ENCODE data around the gene SPACA6. TPM values are rescaled to one million over a fixed set of nuclear protein-coding genes. Genes with fewer than 3 reads are reported as not detected.

The SPACA6 gene
- total RNA-seq, 1 donor from 2014 or later: 11.8 TPM

DNA sequence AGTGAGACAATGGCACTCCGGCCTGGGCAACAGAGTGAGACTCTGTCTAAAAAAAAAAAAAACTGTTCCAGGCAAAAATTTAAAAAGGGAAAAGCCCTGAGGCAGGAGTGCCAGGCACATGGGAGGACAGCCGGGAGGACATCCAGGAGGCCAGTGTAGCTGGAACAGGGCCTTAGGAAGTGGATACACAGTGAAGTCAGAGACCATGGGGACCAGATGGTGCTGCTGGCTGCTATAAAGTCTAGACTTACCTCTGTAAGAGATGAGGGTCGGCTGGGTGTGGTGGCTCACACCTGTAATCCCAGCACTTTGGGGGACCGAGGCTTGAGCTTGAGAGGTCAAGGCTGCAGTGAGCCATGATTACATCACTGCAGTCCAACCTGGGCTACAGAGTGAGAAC is 15.7 kb downstream of the SPACA6 start:
- intact Hi-C loops (cut with micrococcal nuclease): no loop called here
- TF ChIP-seq, protein P1, sequence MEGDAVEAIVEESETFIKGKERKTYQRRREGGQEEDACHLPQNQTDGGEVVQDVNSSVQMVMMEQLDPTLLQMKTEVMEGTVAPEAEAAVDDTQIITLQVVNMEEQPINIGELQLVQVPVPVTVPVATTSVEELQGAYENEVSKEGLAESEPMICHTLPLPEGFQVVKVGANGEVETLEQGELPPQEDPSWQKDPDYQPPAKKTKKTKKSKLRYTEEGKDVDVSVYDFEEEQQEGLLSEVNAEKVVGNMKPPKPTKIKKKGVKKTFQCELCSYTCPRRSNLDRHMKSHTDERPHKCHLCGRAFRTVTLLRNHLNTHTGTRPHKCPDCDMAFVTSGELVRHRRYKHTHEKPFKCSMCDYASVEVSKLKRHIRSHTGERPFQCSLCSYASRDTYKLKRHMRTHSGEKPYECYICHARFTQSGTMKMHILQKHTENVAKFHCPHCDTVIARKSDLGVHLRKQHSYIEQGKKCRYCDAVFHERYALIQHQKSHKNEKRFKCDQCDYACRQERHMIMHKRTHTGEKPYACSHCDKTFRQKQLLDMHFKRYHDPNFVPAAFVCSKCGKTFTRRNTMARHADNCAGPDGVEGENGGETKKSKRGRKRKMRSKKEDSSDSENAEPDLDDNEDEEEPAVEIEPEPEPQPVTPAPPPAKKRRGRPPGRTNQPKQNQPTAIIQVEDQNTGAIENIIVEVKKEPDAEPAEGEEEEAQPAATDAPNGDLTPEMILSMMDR (IDR thresholded peaks at IDR 0.05; ENCODE audit: borderline replicate concordance): no peak
- peaks cover 23% of the 10 kb centered on the region for H3K36me3 ChIP-seq
- DNase-seq: no peak
- peaks cover 11% of the 10 kb centered on the region for H3K27me3 ChIP-seq (ENCODE audit: low read depth)
- no peaks in the 10 kb centered on the region for H3K9me3 ChIP-seq (replicated peaks)
- no peak overlapping the region for H3K27ac ChIP-seq (replicated peaks)
- H3K4me1 ChIP-seq: peaks cover 20% of the 10 kb centered on the region
- no peak overlapping the region for H3K4me3 ChIP-seq

DNA sequence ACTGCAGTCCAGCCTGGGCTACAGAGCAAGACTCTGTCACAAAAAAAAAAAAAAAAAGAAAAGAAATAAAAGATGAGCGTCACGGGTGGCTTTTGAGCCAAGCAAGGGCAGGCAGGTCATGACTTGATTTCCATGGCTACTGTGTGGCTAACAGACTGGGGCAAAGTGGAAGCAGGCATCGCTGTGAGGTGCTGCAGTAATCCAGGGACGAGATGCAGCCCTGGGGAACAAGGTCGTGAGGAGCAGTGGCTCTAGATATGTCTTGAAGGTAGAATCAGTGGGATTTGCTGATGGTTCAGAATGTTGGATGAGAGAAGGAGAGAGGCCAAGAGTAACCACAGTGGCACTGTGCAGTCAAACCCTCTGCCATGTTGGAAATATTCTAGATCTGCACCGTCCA is 16.4 kb downstream of the SPACA6 start:
- Histone ChIP-seq H3K27me3 (ENCODE audit: low read depth) (peaks cover 11% of the 10 kb centered on the region), H3K36me3 (peaks cover 23% of the 10 kb centered on the region), H3K4me3 (no peak overlapping the region), H3K9me3 (replicated peaks) (no peaks in the 10 kb centered on the region), H3K27ac (replicated peaks) (no peak overlapping the region), H3K4me1 (peaks cover 16% of the 10 kb centered on the region)
- TF ChIP-seq, protein P1 (IDR thresholded peaks at IDR 0.05; ENCODE audit: borderline replicate concordance): no peak
- DNase-seq: no peak
- intact Hi-C loops (cut with micrococcal nuclease): no loop called here

DNA sequence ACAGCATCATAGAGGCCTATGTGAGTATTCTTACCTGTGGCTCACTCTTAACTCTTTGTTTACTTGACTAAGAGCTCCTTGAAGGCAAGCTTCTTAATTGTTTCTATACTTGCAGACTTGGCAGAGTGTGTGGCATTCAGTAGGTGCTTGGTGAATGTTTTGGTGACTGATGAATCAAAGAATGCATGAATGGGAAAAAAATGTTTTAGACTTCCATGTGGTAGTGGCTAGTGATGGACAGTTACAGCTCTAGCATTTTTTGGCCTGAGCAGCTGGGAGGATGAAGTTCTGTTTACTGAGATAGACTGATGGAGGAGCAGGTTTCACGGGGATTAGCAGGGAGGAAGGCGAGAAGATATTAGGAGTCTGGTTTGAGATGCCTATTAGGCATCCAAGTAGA is 17.0 kb downstream of the SPACA6 start:
- H3K27ac ChIP-seq (replicated peaks): no peak overlapping the region
- H3K27me3 ChIP-seq (ENCODE audit: low read depth): peaks cover 15% of the 10 kb centered on the region
- TF ChIP-seq, protein P1 (IDR thresholded peaks at IDR 0.05; ENCODE audit: borderline replicate concordance): no peak
- DNase-seq: no peak
- H3K9me3 ChIP-seq (replicated peaks): no peaks in the 10 kb centered on the region
- H3K36me3 ChIP-seq: peaks cover 19% of the 10 kb centered on the region
- intact Hi-C loops (cut with micrococcal nuclease): no loop called here
- no peak overlapping the region for H3K4me3 ChIP-seq
- peaks cover 10% of the 10 kb centered on the region for H3K4me1 ChIP-seq

DNA sequence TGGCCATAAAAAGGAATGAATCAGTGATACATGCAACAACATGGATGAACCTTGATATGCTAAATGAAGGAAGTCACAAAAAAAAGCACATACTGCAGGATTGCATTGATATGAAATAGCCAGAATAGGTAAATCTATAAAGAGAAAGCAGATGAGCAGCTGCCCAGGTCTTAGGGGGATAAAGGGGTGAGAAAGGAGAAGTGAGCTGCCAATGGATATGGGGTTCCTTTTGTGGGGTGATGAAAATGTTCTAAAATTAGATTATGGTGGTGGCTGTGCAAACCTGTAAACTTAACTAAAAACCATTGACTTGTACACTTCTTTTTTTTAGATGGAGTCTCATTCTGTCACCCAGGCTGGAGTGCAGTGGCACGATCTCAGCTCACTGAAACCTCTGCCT is 18.6 kb downstream of the SPACA6 start:
- Histone ChIP-seq H3K9me3 (replicated peaks) (no peaks in the 10 kb centered on the region), H3K36me3 (peaks cover 6% of the 10 kb centered on the region), H3K4me1 (no peaks in the 10 kb centered on the region), H3K4me3 (no peak overlapping the region), H3K27ac (replicated peaks) (no peak overlapping the region), H3K27me3 (ENCODE audit: low read depth) (peaks cover 30% of the 10 kb centered on the region)
- DNase-seq: no peak
- TF ChIP-seq, protein P1 (IDR thresholded peaks at IDR 0.05; ENCODE audit: borderline replicate concordance): no peak
- intact Hi-C loops (cut with micrococcal nuclease): no loop called here

DNA sequence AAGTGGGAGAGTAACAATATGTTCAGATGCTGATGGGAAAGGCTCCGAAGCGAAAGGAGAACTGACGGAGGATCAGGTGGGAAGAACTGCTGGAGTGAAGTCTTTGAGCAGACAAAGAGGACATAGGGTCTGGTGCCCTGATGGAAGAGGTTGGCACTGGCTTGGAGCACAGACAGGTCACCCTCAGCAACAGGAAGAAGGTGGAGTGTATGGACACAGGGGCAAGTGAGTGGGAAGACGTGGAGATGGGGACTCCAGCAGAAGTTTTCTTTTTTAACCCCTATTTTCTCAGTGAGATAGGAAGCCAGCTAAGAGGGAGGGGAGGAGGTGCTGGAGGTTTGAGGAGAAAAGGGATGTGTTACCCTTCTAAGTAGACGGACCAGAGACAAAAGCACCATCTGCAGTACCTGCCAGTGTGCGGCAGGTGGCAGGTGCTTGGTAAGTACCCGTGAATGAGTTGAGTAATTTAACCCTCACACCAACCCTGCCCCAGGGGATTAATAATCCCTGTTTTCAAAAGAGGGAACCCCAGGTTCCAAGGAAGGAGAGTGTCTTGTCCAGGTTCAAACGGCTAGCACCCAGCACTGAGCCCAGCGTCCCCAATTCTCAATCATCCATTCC is 19.4 kb downstream of the SPACA6 start:
- Histone ChIP-seq H3K27me3 (ENCODE audit: low read depth) (peaks cover 39% of the 10 kb centered on the region), H3K36me3 (no peaks in the 10 kb centered on the region), H3K27ac (replicated peaks) (no peak overlapping the region), H3K4me3 (no peak overlapping the region), H3K9me3 (replicated peaks) (no peaks in the 10 kb centered on the region), H3K4me1 (no peaks in the 10 kb centered on the region)
- TF ChIP-seq, protein P1 (IDR thresholded peaks at IDR 0.05; ENCODE audit: borderline replicate concordance): peak; percentile 57
- no peak for DNase-seq
- intact Hi-C loops (cut with micrococcal nuclease): no loop called here
